Hepatocyte (in vitro differentiated cells): ENCODE data around the gene STX4. TPM values are rescaled to one million over a fixed set of nuclear protein-coding genes. Genes with fewer than 3 reads are reported as not detected.

Experiments
- DNase-seq: peaks from one replicate; pipeline ENCODE4 v3.0.0-alpha.2; 2016; ENCODE audit warnings: low spot score
- H2AFZ ChIP-seq: fragments of 200-600 bp; sonication (generic); 2 replicates; pipeline ENCODE4 v1.6.0; 2016; ENCODE audit warnings: antibody characterized with exemption, mild to moderate bottlenecking
- H3K27ac ChIP-seq: fragments of 200-600 bp; sonication (generic); 2 replicates; pipeline ENCODE4 v1.5.1; 2016; ENCODE audit warnings: mild to moderate bottlenecking
- H3K27me3 ChIP-seq: fragments of 200-600 bp; sonication (generic); 2 replicates; pipeline ENCODE4 v1.6.1; 2016
- H3K36me3 ChIP-seq: fragments of 200-600 bp; sonication (generic); replicated peaks from 2 replicates; pipeline ENCODE4 v1.5.1; 2016; ENCODE audit warnings: low read depth; ENCODE audit not compliant: insufficient read depth
- H3K4me1 ChIP-seq: fragments of 200-600 bp; sonication (generic); 2 replicates; pipeline ENCODE4 v1.5.1; 2016; ENCODE audit warnings: mild to moderate bottlenecking, moderate library complexity; ENCODE audit not compliant: insufficient read depth
- H3K4me2 ChIP-seq: fragments of 200-600 bp; sonication (generic); 2 replicates; pipeline ENCODE4 v1.6.0; 2016
- H3K4me3 ChIP-seq: fragments of 200-600 bp; sonication (generic); 2 replicates; pipeline ENCODE4 v1.5.1; 2016; ENCODE audit warnings: mild to moderate bottlenecking
- H3K79me2 ChIP-seq: fragments of 200-600 bp; sonication (generic); 2 replicates; pipeline ENCODE4 v1.6.0; 2017; ENCODE audit warnings: mild to moderate bottlenecking
- H3K9me2 ChIP-seq: fragments of 200-600 bp; sonication (generic); replicated peaks from 2 replicates; pipeline ENCODE4 v1.6.0; 2017; ENCODE audit warnings: mild to moderate bottlenecking; ENCODE audit not compliant: insufficient read depth
- H3K9me3 ChIP-seq: fragments of 200-600 bp; sonication (generic); 2 replicates; pipeline ENCODE4 v1.5.1; 2016; ENCODE audit warnings: low read depth, mild to moderate bottlenecking
- H4K20me1 ChIP-seq: fragments of 200-600 bp; sonication (generic); 2 replicates; pipeline ENCODE4 v1.6.0; 2016; ENCODE audit warnings: mild to moderate bottlenecking; ENCODE audit not compliant: insufficient read depth, poor library complexity, severe bottlenecking
- CTCF ChIP-seq: fragments of 200-600 bp; sonication (generic); IDR thresholded peaks from 2 replicates; pipeline ENCODE4 v1.5.1; 2016; ENCODE audit warnings: antibody characterized with exemption, mild to moderate bottlenecking; ENCODE audit not compliant: poor library complexity
- EZH2 ChIP-seq: fragments of 200-600 bp; sonication (generic); IDR thresholded peaks from 2 replicates; pipeline ENCODE4 v1.6.1; 2016; ENCODE audit warnings: antibody characterized with exemption, mild to moderate bottlenecking, borderline replicate concordance
- EZH2phosphoT487 ChIP-seq: fragments of 200-600 bp; sonication (generic); IDR thresholded peaks from one replicate; pipeline ENCODE4 v1.6.1; 2018; ENCODE audit warnings: antibody characterized with exemption, mild to moderate bottlenecking, low read depth, moderate library complexity; ENCODE audit not compliant: unreplicated experiment, severe bottlenecking
- WGBS: methylation state at CpG from one replicate; pipeline ENCODE4 v1.1.6; 2016; ENCODE audit warnings: low lambda C conversion rate; ENCODE audit errors: missing lambda C conversion rate; 5-methylcytosine and 5-hydroxymethylcytosine counted together
- polyA plus RNA-seq: library from polyadenylated mRNA; unstranded; fragments of >200 nt; fragmentation: Nextera tagmentation; extraction: Ambion mirVana; gene quantifications from 2 replicates; pipeline ENCODE4 v1.2.1, GENCODE V29; 2016
- total RNA-seq: library from RNA; depleted of rRNA; stranded (reverse); fragments of >200 nt; gene quantifications from 2 replicates; pipeline ENCODE4 v1.2.3, GENCODE V29; 2014

STX4 gene
- total and polyA plus RNA-seq, 2 experiments from 2014 or later: 25.9 to 72.4 TPM

GRCh38 chr16:31063495-31063842, 30.1 kb downstream of the STX4 start:
- H3K36me3 ChIP-seq: no peaks in the 10 kb centered on the region
- H3K27me3 ChIP-seq: no peaks in the 10 kb centered on the region
- WGBS: 97% methylated on average over 9 of the region's 9 CpGs
- H4K20me1 ChIP-seq: no peaks in the 10 kb centered on the region
- no peak overlapping the region for H3K4me2 ChIP-seq
- peaks cover 3% of the 10 kb centered on the region for H3K4me1 ChIP-seq
- H2AFZ ChIP-seq: no peak overlapping the region
- H3K79me2 ChIP-seq: peaks cover 26% of the 10 kb centered on the region
- no peaks in the 10 kb centered on the region for H3K9me2 ChIP-seq
- no peaks in the 10 kb centered on the region for H3K9me3 ChIP-seq
- H3K27ac ChIP-seq: no peak overlapping the region
- no peak for DNase-seq
- no peak overlapping the region for H3K4me3 ChIP-seq
- no peak for TF ChIP-seq EZH2
- no peak for TF ChIP-seq CTCF
- TF ChIP-seq EZH2phosphoT487: no peak

GRCh38 chr16:31063843-31064611, 30.7 kb downstream of the STX4 start:
- Histone ChIP-seq H3K9me3 (no peaks in the 10 kb centered on the region), H3K9me2 (no peaks in the 10 kb centered on the region), H3K36me3 (no peaks in the 10 kb centered on the region), H3K27ac (peak overlapping the region; percentile 79), H3K4me2 (no peak overlapping the region), H3K4me3 (no peak overlapping the region), H4K20me1 (no peaks in the 10 kb centered on the region), H2AFZ (no peak overlapping the region), H3K4me1 (peaks cover 3% of the 10 kb centered on the region), H3K79me2 (peaks cover 32% of the 10 kb centered on the region), H3K27me3 (no peaks in the 10 kb centered on the region)
- WGBS: 99% methylated on average over 54 of the region's 56 CpGs
- DNase-seq: no peak
- TF ChIP-seq EZH2: no peak
- no peak for TF ChIP-seq CTCF
- no peak for TF ChIP-seq EZH2phosphoT487

GRCh38 chr16:31064882-31065461, 31.6 kb downstream of the STX4 start:
- Histone ChIP-seq H3K79me2 (peaks cover 41% of the 10 kb centered on the region), H4K20me1 (no peaks in the 10 kb centered on the region), H3K4me3 (no peak overlapping the region), H3K36me3 (no peaks in the 10 kb centered on the region), H3K27me3 (no peaks in the 10 kb centered on the region), H3K4me1 (peaks cover 3% of the 10 kb centered on the region), H3K4me2 (no peak overlapping the region), H3K9me2 (no peaks in the 10 kb centered on the region), H3K9me3 (no peaks in the 10 kb centered on the region), H2AFZ (no peak overlapping the region), H3K27ac (peak overlapping the region; percentile 79)
- WGBS: 67% methylated on average over 4 of the region's 4 CpGs
- DNase-seq: peak; percentile 62
- no peak for TF ChIP-seq EZH2
- TF ChIP-seq EZH2phosphoT487: no peak
- no peak for TF ChIP-seq CTCF
